ENCODE results near the gene FAM168A.

GRCh38 chr11:73549376-73549775 is 48.5 kb downstream of the FAM168A start:
- TF ChIP-seq, protein P1, sequence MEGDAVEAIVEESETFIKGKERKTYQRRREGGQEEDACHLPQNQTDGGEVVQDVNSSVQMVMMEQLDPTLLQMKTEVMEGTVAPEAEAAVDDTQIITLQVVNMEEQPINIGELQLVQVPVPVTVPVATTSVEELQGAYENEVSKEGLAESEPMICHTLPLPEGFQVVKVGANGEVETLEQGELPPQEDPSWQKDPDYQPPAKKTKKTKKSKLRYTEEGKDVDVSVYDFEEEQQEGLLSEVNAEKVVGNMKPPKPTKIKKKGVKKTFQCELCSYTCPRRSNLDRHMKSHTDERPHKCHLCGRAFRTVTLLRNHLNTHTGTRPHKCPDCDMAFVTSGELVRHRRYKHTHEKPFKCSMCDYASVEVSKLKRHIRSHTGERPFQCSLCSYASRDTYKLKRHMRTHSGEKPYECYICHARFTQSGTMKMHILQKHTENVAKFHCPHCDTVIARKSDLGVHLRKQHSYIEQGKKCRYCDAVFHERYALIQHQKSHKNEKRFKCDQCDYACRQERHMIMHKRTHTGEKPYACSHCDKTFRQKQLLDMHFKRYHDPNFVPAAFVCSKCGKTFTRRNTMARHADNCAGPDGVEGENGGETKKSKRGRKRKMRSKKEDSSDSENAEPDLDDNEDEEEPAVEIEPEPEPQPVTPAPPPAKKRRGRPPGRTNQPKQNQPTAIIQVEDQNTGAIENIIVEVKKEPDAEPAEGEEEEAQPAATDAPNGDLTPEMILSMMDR (IDR thresholded peaks at IDR 0.05 in 8 of 11, conservative IDR thresholded peaks at IDR 0.05 in 3 of 11): no peak
- TF ChIP-seq POLR2A (IDR thresholded peaks at IDR 0.05) (no peak), POLR2AphosphoS5 (IDR thresholded peaks at IDR 0.05) (no peak)

Data from spleen (tissue), 7 donors.